HUES6 (cell line): ENCODE results near the gene B3GNT9.

ENCODE experiments used
- H3K27ac ChIP-seq: 2 replicates; pipeline ENCODE4 v1.7.0; 2013; ENCODE audit warnings: low read depth, mild to moderate bottlenecking, low read length, inconsistent platforms
- H3K27me3 ChIP-seq: 2 replicates; pipeline ENCODE4 v1.6.1; 2013; ENCODE audit warnings: low read length; ENCODE audit not compliant: control insufficient read depth, insufficient read depth
- H3K36me3 ChIP-seq: 2 replicates; pipeline ENCODE4 v1.6.1; 2013; ENCODE audit warnings: low read length; ENCODE audit not compliant: control insufficient read depth, insufficient read depth
- H3K4me1 ChIP-seq: 2 replicates; pipeline ENCODE4 v1.6.1; 2013; ENCODE audit warnings: low read length; ENCODE audit not compliant: control insufficient read depth, insufficient read depth
- H3K4me3 ChIP-seq: 2 replicates; pipeline ENCODE4 v1.5.1; 2013; ENCODE audit warnings: low read depth, low read length
- H3K9ac ChIP-seq: one replicate; pipeline ENCODE4 v1.6.1; 2013; ENCODE audit warnings: mild to moderate bottlenecking, low read length
- H3K9me3 ChIP-seq: 2 replicates; pipeline ENCODE4 v1.6.1; 2013; ENCODE audit warnings: low read depth, low read length; ENCODE audit not compliant: control insufficient read depth, insufficient read depth

B3GNT9 gene

GRCh38 chr16:67176662-67177061 lies 25.9 kb upstream of the B3GNT9 start:
- Histone ChIP-seq H3K36me3 (no peaks in the 10 kb centered on the region), H3K27ac (no peak overlapping the region), H3K27me3 (peaks cover 73% of the 10 kb centered on the region), H3K9ac (no peak overlapping the region), H3K4me1 (peaks cover 19% of the 10 kb centered on the region), H3K4me3 (no peak overlapping the region), H3K9me3 (no peaks in the 10 kb centered on the region)

- H3K4me1 ChIP-seq = peaks cover 25% of the 10 kb centered on the region
- peak overlapping the region; percentile 66 for H3K4me3 ChIP-seq
- H3K27ac ChIP-seq = no peak overlapping the region
- no peaks in the 10 kb centered on the region for H3K36me3 ChIP-seq
- H3K9ac ChIP-seq = no peak overlapping the region
- peaks cover 83% of the 10 kb centered on the region for H3K27me3 ChIP-seq
- H3K9me3 ChIP-seq = no peaks in the 10 kb centered on the region
These were observed 24.0 kb upstream of the B3GNT9 start for GRCh38 chr16:67174706-67175231.

GRCh38 chr16:67173808-67174705 lies 23.3 kb upstream of the B3GNT9 start:
- no peak overlapping the region for H3K27ac ChIP-seq
- peak overlapping the region; percentile 66 for H3K4me3 ChIP-seq
- no peaks in the 10 kb centered on the region for H3K36me3 ChIP-seq
- H3K27me3 ChIP-seq = peaks cover 86% of the 10 kb centered on the region
- H3K9me3 ChIP-seq = no peaks in the 10 kb centered on the region
- H3K4me1 ChIP-seq = peaks cover 25% of the 10 kb centered on the region
- peak overlapping the region; percentile 14 for H3K9ac ChIP-seq

- no peaks in the 10 kb centered on the region for H3K9me3 ChIP-seq
- peak overlapping the region; percentile 14 for H3K9ac ChIP-seq
- H3K27ac ChIP-seq = no peak overlapping the region
- H3K36me3 ChIP-seq = no peaks in the 10 kb centered on the region
- peak overlapping the region; percentile 66 for H3K4me3 ChIP-seq
- peaks cover 20% of the 10 kb centered on the region for H3K4me1 ChIP-seq
- peaks cover 86% of the 10 kb centered on the region for H3K27me3 ChIP-seq
These were observed 22.5 kb upstream of the B3GNT9 start for GRCh38 chr16:67173323-67173722.

- Histone ChIP-seq H3K27me3 (peaks cover 87% of the 10 kb centered on the region), H3K4me3 (peak overlapping the region; percentile 79), H3K9ac (peak overlapping the region; percentile 65), H3K9me3 (no peaks in the 10 kb centered on the region), H3K36me3 (no peaks in the 10 kb centered on the region), H3K4me1 (peaks cover 17% of the 10 kb centered on the region), H3K27ac (no peak overlapping the region; the same call in 1 of the 2 replicates)
These were observed 20.3 kb upstream of the B3GNT9 start for GRCh38 chr16:67170949-67171649.

GRCh38 chr16:67170168-67170948 lies 19.6 kb upstream of the B3GNT9 start, which contains the start of gene NOL3:
NOL3 (plus strand) TSS chr16:67170538.
- H3K9ac ChIP-seq = peak within 1 kb of the TSS; percentile 65
- peaks cover 19% of the 10 kb centered on the region for H3K4me1 ChIP-seq
- peaks cover 87% of the 10 kb centered on the region for H3K27me3 ChIP-seq
- H3K36me3 ChIP-seq = no peaks in the 10 kb centered on the region
- peak within 1 kb of the TSS; percentile 79 for H3K4me3 ChIP-seq
- H3K9me3 ChIP-seq = no peaks in the 10 kb centered on the region
- H3K27ac ChIP-seq = no peak within 1 kb of the TSS; the same call in 1 of the 2 replicates

GRCh38 chr16:67169642-67170167 lies 18.9 kb upstream of the B3GNT9 start:
- Histone ChIP-seq H3K4me3 (peak overlapping the region; percentile 79), H3K27me3 (peaks cover 87% of the 10 kb centered on the region), H3K9ac (peak overlapping the region; percentile 41), H3K9me3 (no peaks in the 10 kb centered on the region), H3K36me3 (no peaks in the 10 kb centered on the region), H3K27ac (no peak overlapping the region), H3K4me1 (peaks cover 19% of the 10 kb centered on the region)

- H3K27ac ChIP-seq = no peak overlapping the region
- H3K4me3 ChIP-seq = peak overlapping the region; percentile 79
- peaks cover 21% of the 10 kb centered on the region for H3K4me1 ChIP-seq
- no peaks in the 10 kb centered on the region for H3K36me3 ChIP-seq
- H3K9me3 ChIP-seq = no peaks in the 10 kb centered on the region
- peaks cover 87% of the 10 kb centered on the region for H3K27me3 ChIP-seq
- no peak overlapping the region for H3K9ac ChIP-seq
These were observed 18.2 kb upstream of the B3GNT9 start for GRCh38 chr16:67169011-67169451.

GRCh38 chr16:67167588-67167987 lies 16.8 kb upstream of the B3GNT9 start:
- Histone ChIP-seq H3K9ac (no peak overlapping the region), H3K36me3 (no peaks in the 10 kb centered on the region), H3K4me3 (no peak overlapping the region), H3K4me1 (peaks cover 19% of the 10 kb centered on the region), H3K27me3 (peaks cover 90% of the 10 kb centered on the region), H3K27ac (no peak overlapping the region), H3K9me3 (no peaks in the 10 kb centered on the region)

- Histone ChIP-seq H3K27me3 (peaks cover 90% of the 10 kb centered on the region), H3K9me3 (no peaks in the 10 kb centered on the region), H3K4me1 (peaks cover 19% of the 10 kb centered on the region), H3K4me3 (no peak overlapping the region), H3K27ac (no peak overlapping the region), H3K36me3 (no peaks in the 10 kb centered on the region), H3K9ac (no peak overlapping the region)
These were observed 15.9 kb upstream of the B3GNT9 start for GRCh38 chr16:67166598-67167168.
